H1 (cell line): ENCODE measurements around the gene KCNQ2. TPM values are rescaled to one million over a fixed set of nuclear protein-coding genes. Genes with fewer than 3 reads are reported as not detected.

ENCODE experiments used
- CTCF ChIA-PET: fragments of 300-600 bp; sonication (Branson Sonifier 250); formaldehyde crosslinking; loops from one replicate; lab custom pipeline; 2021; ENCODE audit not compliant: partially characterized antibody; lab: Charles Lee
- POLR2A ChIA-PET: fragments of 300-600 bp; sonication (Branson Sonifier 250); formaldehyde crosslinking; loops from one replicate; lab custom pipeline; 2021; ENCODE audit warnings: inconsistent platforms; ENCODE audit not compliant: partially characterized antibody; lab: Charles Lee
- DNase-seq, 2 experiments: peaks; one replicate each; pipeline versions ENCODE4 v3.0.0 to v3.0.0-alpha.2; 2010 to 2022; ENCODE audit warnings: low spot score in 2 of 2, low read depth in 1 of 2, mixed read lengths in 1 of 2
- FAIRE-seq: peaks from 2 replicates; lab custom pipeline; 2011; peaks lifted over from hg19 to GRCh38; lab: Jason Lieb, UNC
- H2AFZ ChIP-seq: 2 replicates; pipeline ENCODE4 v1.8.1; 2012; ENCODE audit warnings: low read length, inconsistent platforms
- H2AK5ac ChIP-seq: 2 replicates; pipeline ENCODE4 v1.6.1; 2013; ENCODE audit warnings: low read depth, low read length
- H2BK120ac ChIP-seq: replicated peaks from 2 replicates; pipeline ENCODE3; 2013; ENCODE audit warnings: low read depth, low read length, inconsistent platforms
- H2BK12ac ChIP-seq: 2 replicates; pipeline ENCODE4 v1.6.1; 2013; ENCODE audit warnings: low read depth, low read length
- H2BK15ac ChIP-seq: 2 replicates; pipeline ENCODE4 v1.6.1; 2013; ENCODE audit warnings: low read length
- H2BK20ac ChIP-seq: 2 replicates; pipeline ENCODE4 v1.6.1; 2013; ENCODE audit warnings: low read length
- H2BK5ac ChIP-seq: 2 replicates; pipeline ENCODE4 v1.6.1; 2013; ENCODE audit warnings: low read depth, low read length
- H3K14ac ChIP-seq: 2 replicates; pipeline ENCODE4 v1.6.1; 2013; ENCODE audit warnings: inconsistent platforms; ENCODE audit not compliant: insufficient read length
- H3K18ac ChIP-seq: 2 replicates; pipeline ENCODE4 v1.6.1; 2013; ENCODE audit warnings: low read length; ENCODE audit errors: extremely low read depth
- H3K23ac ChIP-seq: 2 replicates; pipeline ENCODE4 v1.6.1; 2013; ENCODE audit warnings: inconsistent platforms; ENCODE audit not compliant: insufficient read length
- H3K23me2 ChIP-seq: 2 replicates; pipeline ENCODE4 v1.6.1; 2013; ENCODE audit warnings: low read depth, low read length
- H3K27ac ChIP-seq: 2 replicates; pipeline ENCODE4 v1.6.1; 2011; ENCODE audit warnings: low read depth, low read length, inconsistent platforms
- H3K27me3 ChIP-seq, 4 experiments: replicated peaks in 1 of 4; 1 replicate in 1 of 4; 2 replicates in 3 of 4; pipeline versions ENCODE4 v1.6.1 to v1.8.1; 2011 to 2013; ENCODE audit warnings: low read length in 3 of 4, mild to moderate bottlenecking in 3 of 4, inconsistent platforms in 2 of 4, mixed read lengths in 2 of 4, moderate library complexity in 1 of 4; ENCODE audit not compliant: control insufficient read depth in 3 of 4, insufficient read depth in 3 of 4; ENCODE audit errors: extremely low read depth in 1 of 4
- H3K36me3 ChIP-seq, 4 experiments: 2 replicates each; pipeline versions ENCODE4 v1.6.1 to v1.8.1; 2011 to 2013; ENCODE audit warnings: mild to moderate bottlenecking in 4 of 4, low read length in 3 of 4, moderate library complexity in 2 of 4, control low read depth in 1 of 4, inconsistent platforms in 1 of 4; ENCODE audit not compliant: insufficient read depth in 4 of 4, control insufficient read depth in 2 of 4
- H3K4ac ChIP-seq: replicated peaks from 2 replicates; pipeline ENCODE3; 2013; ENCODE audit warnings: low read length, low read depth, mixed read lengths, inconsistent platforms; ENCODE audit not compliant: insufficient read length
- H3K4me1 ChIP-seq, 4 experiments: replicated peaks in 1 of 4; 1 replicate in 1 of 4; 2 replicates in 3 of 4; pipeline versions ENCODE4 v1.6.1 to v1.8.1; 2011 to 2013; ENCODE audit warnings: low read length in 3 of 4, inconsistent platforms in 2 of 4, mixed read lengths in 1 of 4; ENCODE audit not compliant: insufficient read depth in 4 of 4, control insufficient read depth in 3 of 4
- H3K4me2 ChIP-seq, 2 experiments: 2 replicates each; pipeline versions ENCODE4 v1.6.1 to v1.8.1; 2011 to 2013; ENCODE audit warnings: low read depth in 2 of 2, low read length in 2 of 2, control low read depth in 1 of 2, inconsistent platforms in 1 of 2, mild to moderate bottlenecking in 1 of 2; ENCODE audit not compliant: insufficient read depth in 1 of 2
- H3K4me3 ChIP-seq, 4 experiments: fragments of 200-600, 300-600 bp in 1 of 4; sonication (generic), shearing (Covaris generic), sonication (Bioruptor Twin) in 1 of 4; 2 replicates each; pipeline versions ENCODE4 v1.5.1 to v1.8.1; 2011 to 2016; ENCODE audit warnings: low read length in 4 of 4, low read depth in 3 of 4, control low read depth in 2 of 4, inconsistent platforms in 2 of 4, mild to moderate bottlenecking in 2 of 4, mixed read lengths in 1 of 4, moderate library complexity in 1 of 4; ENCODE audit not compliant: insufficient read depth in 2 of 4; ENCODE audit errors: extremely low read depth in 1 of 4
- H3K56ac ChIP-seq: replicated peaks from 2 replicates; pipeline ENCODE3; 2013; ENCODE audit warnings: low read depth, mild to moderate bottlenecking, mixed read lengths, low read length, inconsistent platforms; ENCODE audit not compliant: insufficient read length
- H3K79me1 ChIP-seq: 2 replicates; pipeline ENCODE4 v1.6.1; 2013; ENCODE audit warnings: low read depth, low read length, control low read depth
- H3K79me2 ChIP-seq, 2 experiments: 2 replicates each; pipeline versions ENCODE4 v1.6.1 to v1.8.1; 2012 to 2013; ENCODE audit warnings: low read length in 2 of 2, mild to moderate bottlenecking in 2 of 2, inconsistent platforms in 1 of 2; ENCODE audit not compliant: insufficient read depth in 2 of 2, control insufficient read depth in 1 of 2
- H3K9ac ChIP-seq, 4 experiments: replicated peaks in 1 of 4; 1 replicate in 1 of 4; 2 replicates in 3 of 4; pipeline versions ENCODE4 v1.6.1 to v1.8.1; 2011 to 2013; ENCODE audit warnings: low read depth in 3 of 4, low read length in 3 of 4, control low read depth in 2 of 4, mild to moderate bottlenecking in 2 of 4, moderate library complexity in 2 of 4, inconsistent platforms in 1 of 4; ENCODE audit errors: extremely low read depth in 1 of 4
- H3K9me3 ChIP-seq, 2 experiments: 2 replicates each; pipeline versions ENCODE4 v1.6.1 to v1.8.1; 2012 to 2013; ENCODE audit warnings: mild to moderate bottlenecking in 2 of 2, moderate library complexity in 2 of 2, control low read depth in 1 of 2, inconsistent platforms in 1 of 2, low read depth in 1 of 2, low read length in 1 of 2, mixed read lengths in 1 of 2; ENCODE audit not compliant: insufficient read depth in 2 of 2
- H4K20me1 ChIP-seq, 2 experiments: replicated peaks in 1 of 2; 2 replicates each; pipeline versions ENCODE3 to v1.8.1; 2011 to 2013; ENCODE audit warnings: inconsistent platforms in 2 of 2, low read length in 2 of 2, mild to moderate bottlenecking in 1 of 2; ENCODE audit not compliant: insufficient read depth in 2 of 2, control insufficient read depth in 1 of 2
- H4K5ac ChIP-seq: 2 replicates; pipeline ENCODE4 v1.6.1; 2013; ENCODE audit warnings: low read length, low read depth, mixed read lengths, inconsistent platforms; ENCODE audit not compliant: insufficient read length
- H4K8ac ChIP-seq: 2 replicates; pipeline ENCODE4 v1.8.0; 2013; ENCODE audit warnings: mild to moderate bottlenecking, moderate library complexity, low read length, inconsistent platforms; ENCODE audit not compliant: insufficient read depth; ENCODE audit errors: extremely low read depth
- H4K91ac ChIP-seq: replicated peaks from 2 replicates; pipeline ENCODE3; 2013; ENCODE audit warnings: low read length, mixed read lengths, inconsistent platforms; ENCODE audit not compliant: insufficient read length
- BRCA1 ChIP-seq: IDR thresholded peaks from 2 replicates; pipeline ENCODE4 v1.6.1; 2012; ENCODE audit warnings: low read depth, low read length, improper control_type of control experiment
- CBX5 ChIP-seq: fragments of 300-800, 300-1000 bp; sonication (generic); IDR thresholded peaks from 2 replicates; pipeline ENCODE4 v1.7.1; 2016; ENCODE audit warnings: antibody characterized with exemption, low read length, low read depth
- CHD2 ChIP-seq: IDR thresholded peaks from 2 replicates; pipeline ENCODE4 v1.6.1; 2012; ENCODE audit warnings: low read length, improper control_type of control experiment
- EZH2 ChIP-seq: fragments of 200-600 bp; sonication (generic); IDR thresholded peaks from 2 replicates; pipeline ENCODE4 v1.7.1; 2012; ENCODE audit warnings: low read depth, mild to moderate bottlenecking, moderate library complexity, low read length, inconsistent platforms; ENCODE audit not compliant: severe bottlenecking
- HDAC6 ChIP-seq: IDR thresholded peaks from one replicate; pipeline ENCODE4 v1.7.1; 2012; ENCODE audit warnings: low read depth, mild to moderate bottlenecking, inconsistent platforms, low read length, moderate library complexity
- NRF1 ChIP-seq: IDR thresholded peaks from 2 replicates; pipeline ENCODE4 v1.6.1; 2011; ENCODE audit warnings: mild to moderate bottlenecking, low read depth, low read length, improper control_type of control experiment
- RAD21 ChIP-seq, 2 experiments: IDR thresholded peaks in 1 of 2; conservative IDR thresholded peaks in 1 of 2; 2 replicates each; pipeline ENCODE4 v1.6.1; 2011; ENCODE audit warnings: low read depth in 2 of 2, low read length in 2 of 2, improper control_type of control experiment in 1 of 2, inconsistent platforms in 1 of 2, mild to moderate bottlenecking in 1 of 2, moderate library complexity in 1 of 2
- RFX5 ChIP-seq: IDR thresholded peaks from 2 replicates; pipeline ENCODE4 v1.6.1; 2011; ENCODE audit warnings: low read depth, low read length, improper control_type of control experiment, borderline replicate concordance
- SIRT6 ChIP-seq: IDR thresholded peaks from one replicate; pipeline ENCODE4 v1.7.1; 2012; ENCODE audit warnings: low read length, inconsistent platforms
- SUZ12 ChIP-seq: fragments of 200-600 bp; sonication (generic); IDR thresholded peaks from 2 replicates; pipeline ENCODE4 v1.6.1; 2012; ENCODE audit warnings: mild to moderate bottlenecking, inconsistent platforms, low read length, moderate library complexity, mixed read lengths
- USF2 ChIP-seq: IDR thresholded peaks from 2 replicates; pipeline ENCODE4 v1.6.1; 2011; ENCODE audit warnings: low read length, improper control_type of control experiment
- WGBS, 2 experiments: shearing (Covaris generic) in 1 of 2; methylation state at CpG; one replicate each; pipeline versions ENCODE4 v1.1.6 to v1.1.7; 2013 to 2015; ENCODE audit warnings: low lambda C conversion rate in 2 of 2, mixed read lengths in 2 of 2, inconsistent platforms in 1 of 2, low coverage in 1 of 2, missing lambda C conversion rate in 1 of 2; ENCODE audit not compliant: insufficient replicate concordance in 2 of 2, insufficient coverage in 1 of 2, insufficient read length in 1 of 2; ENCODE audit errors: extremely low coverage in 1 of 2, missing lambda C conversion rate in 1 of 2; 5-methylcytosine and 5-hydroxymethylcytosine counted together
- polyA plus RNA-seq, 7 experiments: library from polyadenylated mRNA; depleted of rRNA in 3 of 7; stranded (reverse) in 5 of 7; unstranded in 2 of 7; fragments of >200 nt in 5 of 7; fragments of 200-250 nt in 2 of 7; gene quantifications; 1 replicate in 5 of 7; 2 replicates in 1 of 7; 4 replicates in 1 of 7; pipeline versions ENCODE4 v1.2.1 to v1.2.3, GENCODE V29; 2011 to 2013; ENCODE audit warnings: missing spikeins in 2 of 7, mixed read lengths in 2 of 7
- total RNA-seq: library from RNA; stranded (reverse); fragmentation: NEBNext Ultra II Directional; extraction: Animal tissue kit (Norgen Biotek cat#: 25700); gene quantifications from 2 replicates; pipeline ENCODE4 v1.2.1, GENCODE V29; 2021

KCNQ2 gene
- total and polyA plus RNA-seq, 2 of the 8 experiments (the other 6 are each of a cell fraction or from before 2014, with no cell fraction given) = 82.6 to 243 TPM

GRCh38 chr20:63494084-63494419 lies 21.6 kb upstream of the KCNQ2 start:
- H3K4me1 ChIP-seq = peaks cover 0 to 18% (median 9%) of the 10 kb centered on the region in 4 experiments; a peak in 6 of 7 replicates
- no peak overlapping the region for H2AK5ac ChIP-seq
- peaks cover 3 to 32% (median 31%) of the 10 kb centered on the region in 4 experiments for H3K27me3 ChIP-seq
- no peaks in the 10 kb centered on the region for H3K9me3 ChIP-seq
- no peak overlapping the region for H4K8ac ChIP-seq
- DNase-seq = no peak
- no peak overlapping the region for H3K18ac ChIP-seq
- H3K4me3 ChIP-seq = no peak overlapping the region
- H4K5ac ChIP-seq = no peak overlapping the region
- CTCF ChIA-PET = interaction anchor here (0.6 to 1.5 kb wide), 5 partner anchors 45 to 323 kb away, joined by 3 to 6 read pairs (median 3); no protein-coding TSS in a partner anchor
- H3K23ac ChIP-seq = no peak overlapping the region
- no peak overlapping the region for H3K4me2 ChIP-seq
- H3K56ac ChIP-seq = no peak overlapping the region
- no peak overlapping the region for H2BK20ac ChIP-seq
- H4K20me1 ChIP-seq = peaks cover 0 to 10% of the 10 kb centered on the region in 2 experiments
- H2AFZ ChIP-seq = no peak overlapping the region
- no peak overlapping the region for H2BK15ac ChIP-seq
- no peak overlapping the region for H2BK5ac ChIP-seq
- WGBS, 2 experiments = 92% methylated on average over 7 of the region's 7 CpGs; no CpG with 5 or more reads in 1 of the 2 experiments
- peaks cover 18% of the 10 kb centered on the region; the same call in 1 of the 2 replicates for H3K23me2 ChIP-seq
- H2BK120ac ChIP-seq = no peak overlapping the region
- no peak overlapping the region for H3K9ac ChIP-seq
- no peak overlapping the region for H2BK12ac ChIP-seq
- H3K4ac ChIP-seq = no peak overlapping the region
- no peaks in the 10 kb centered on the region for H3K79me2 ChIP-seq
- no peak overlapping the region for H4K91ac ChIP-seq
- peaks cover 0 to 8% (median 1%) of the 10 kb centered on the region in 4 experiments; a peak in 5 of 8 replicates for H3K36me3 ChIP-seq
- POLR2A ChIA-PET = interaction anchor here (1.0 to 2.2 kb wide), 2 partner anchors 27 to 29 kb away, joined by 4 to 6 read pairs; partner anchors contain the start of gene PPDPF
- H3K14ac ChIP-seq = no peak overlapping the region
- no peak overlapping the region for H3K27ac ChIP-seq
- no peaks in the 10 kb centered on the region for H3K79me1 ChIP-seq
- FAIRE-seq = no peak
- TF ChIP-seq CBX5 (no peak), USF2 (no peak), SUZ12 (no peak), CHD2 (no peak), HDAC6 (no peak), BRCA1 (no peak), RAD21 (IDR thresholded peaks at IDR 0.05 in 1 of 2, conservative IDR thresholded peaks at IDR 0.05 in 1 of 2; ENCODE audit: low read depth in 2 of 2, low read length in 2 of 2) (no peak), SIRT6 (no peak), NRF1 (no peak), EZH2 (no peak), RFX5 (no peak)
